ENCODE data around the gene TIMP1. TPM values are rescaled to one million over a fixed set of nuclear protein-coding genes. Genes with fewer than 3 reads are reported as not detected.

Gene TIMP1
- total and polyA plus RNA-seq, 8 donors: 11.5 to 292 (median 105) TPM

DNA sequence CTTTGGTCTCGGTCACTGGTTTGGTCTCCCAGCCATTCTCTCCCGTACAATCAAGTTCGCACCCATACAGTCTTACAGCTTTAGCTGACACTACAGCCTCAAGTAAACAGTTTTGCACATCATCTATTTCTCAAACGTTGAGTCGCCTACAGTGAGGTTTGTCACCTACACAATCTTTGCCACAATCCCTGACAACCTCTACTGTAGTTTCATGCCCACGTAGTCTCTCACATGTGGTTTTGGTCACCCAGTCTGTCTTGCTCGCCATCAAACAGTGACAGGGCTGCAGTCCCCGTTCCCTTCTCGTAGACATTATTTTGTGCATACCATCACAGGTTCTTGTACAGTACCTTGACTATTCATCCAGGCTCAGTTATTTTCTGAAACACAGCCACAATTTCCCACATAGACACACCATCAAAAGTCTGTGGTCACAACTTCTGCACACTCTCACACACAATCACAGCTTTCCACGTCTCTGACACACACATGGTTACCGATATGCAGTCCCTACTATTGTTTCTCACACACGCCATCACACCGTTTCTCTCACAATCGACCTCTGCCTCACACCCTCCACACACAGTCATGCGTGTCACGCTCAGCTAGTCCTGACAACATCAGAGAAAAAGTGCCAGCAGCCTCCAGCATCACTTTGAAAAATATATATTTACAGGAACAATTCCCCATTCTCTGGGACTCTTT is 52.8 kb downstream of the TIMP1 start:
- H3K27me3 ChIP-seq: no peaks in the 10 kb centered on the region
- DNase-seq (no peak), ATAC-seq (no peak), FAIRE-seq (no peak)
- intact Hi-C loops (cut with DNase I): no loop called here
- peaks cover 0 to 4% (median 0%) of the 10 kb centered on the region in 3 donors for H3K36me3 ChIP-seq
- H3K4me1 ChIP-seq: no peaks in the 10 kb centered on the region
- no peaks in the 10 kb centered on the region for H3K9me3 ChIP-seq
- no peak overlapping the region for H3K4me3 ChIP-seq
- TF ChIP-seq CTCF (IDR thresholded peaks at IDR 0.05): no peak
- 80 to 91% methylated on average over 16 of the region's 16 CpGs for WGBS, 2 donors
- H3K27ac ChIP-seq: no peak overlapping the region

Small RNAs within 50 kb of the gene (microRNA-seq; reads per million reads assigned to microRNA genes)
- 0 reads per million in 2 donors for gene MIR4769

Other genes with a start within 250 kb of the TIMP1 start
- gene ZNF157, start 211.9 kb upstream of the TIMP1 start, total RNA-seq: under 1 TPM in 5 of 6 donors, not detected in 1; 0.04 to 0.28 (median 0.14) TPM
- gene ZNF157, start 211.9 kb upstream of the TIMP1 start, polyA plus RNA-seq: under 1 TPM; 0.08 to 0.14 TPM
- gene ZNF41, start 99.2 kb upstream of the TIMP1 start, total RNA-seq: 1 to 10 TPM; 2.3 to 6.7 (median 3.4) TPM
- 1 to 10 TPM; 1.8 to 4.7 TPM for gene ZNF41, start 99.2 kb upstream of the TIMP1 start, polyA plus RNA-seq
- 10 to 100 TPM; 32.9 to 52.0 (median 40.5) TPM for gene ARAF, start 21.2 kb upstream of the TIMP1 start, total RNA-seq
- 10 to 100 TPM; 61.5 to 78.7 TPM for gene ARAF, start 21.2 kb upstream of the TIMP1 start, polyA plus RNA-seq
- 1 to 10 TPM in 3 of 6 donors, under 1 TPM in 3; 0.47 to 2.4 (median 0.89) TPM for gene SYN1, start 37.4 kb downstream of the TIMP1 start, total RNA-seq
- 10 to 100 TPM in 1 of 2 donors, 1 to 10 TPM in 1; 2.9 to 10.3 TPM for gene SYN1, start 37.4 kb downstream of the TIMP1 start, polyA plus RNA-seq
- gene CFP, start 47.5 kb downstream of the TIMP1 start, total RNA-seq: 1 to 10 TPM in 3 of 6 donors, under 1 TPM in 3; 0.31 to 2.3 (median 0.95) TPM
- gene CFP, start 47.5 kb downstream of the TIMP1 start, polyA plus RNA-seq: 1 to 10 TPM; 2.5 to 4.1 TPM
- 10 to 100 TPM in 4 of 6 donors, 1 to 10 TPM in 2; 5.8 to 14.6 (median 10.4) TPM for gene ELK1, start 68.1 kb downstream of the TIMP1 start, total RNA-seq
- gene ELK1, start 68.1 kb downstream of the TIMP1 start, polyA plus RNA-seq: 10 to 100 TPM in 1 of 2 donors, 1 to 10 TPM in 1; 7.6 to 10.2 TPM
- gene UXT, start 76.7 kb downstream of the TIMP1 start, total RNA-seq: 10 to 100 TPM; 39.1 to 71.0 (median 61.5) TPM
- gene UXT, start 76.7 kb downstream of the TIMP1 start, polyA plus RNA-seq: 100 to 1,000 TPM in 1 of 2 donors, 10 to 100 TPM in 1; 56.4 to 113 TPM

All from pancreas (tissue), 10 donors.